ENCODE measurements around the gene B4GALT1.

The B4GALT1 gene

GRCh38 chr9:33139421-33140228 is 27.5 kb downstream of the B4GALT1 start:
- peak; percentile 87 for DNase-seq (ENCODE audit: low spot score)

GRCh38 chr9:33138768-33139167 is 28.4 kb downstream of the B4GALT1 start:
- DNase-seq (ENCODE audit: low spot score): no peak

GRCh38 chr9:33137781-33138264 is 29.3 kb downstream of the B4GALT1 start:
- no peak for DNase-seq (ENCODE audit: low spot score)

GRCh38 chr9:33136721-33137670 is 30.1 kb downstream of the B4GALT1 start:
- no peak for DNase-seq (ENCODE audit: low spot score)

GRCh38 chr9:33135470-33135958 is 31.6 kb downstream of the B4GALT1 start:
- DNase-seq (ENCODE audit: low spot score): no peak

- no peak for DNase-seq (ENCODE audit: low spot score)
These were observed 32.1 kb downstream of the B4GALT1 start for GRCh38 chr9:33135031-33135461.

- no peak for DNase-seq (ENCODE audit: low spot score)
These were observed 34.0 kb downstream of the B4GALT1 start for GRCh38 chr9:33133186-33133585.

- DNase-seq (ENCODE audit: low spot score): peak; percentile 67
These were observed 35.1 kb downstream of the B4GALT1 start for GRCh38 chr9:33131790-33132772.

- DNase-seq (ENCODE audit: low spot score): no peak
These were observed 36.0 kb downstream of the B4GALT1 start for GRCh38 chr9:33130961-33131789.

GRCh38 chr9:33129886-33130881 is 37.0 kb downstream of the B4GALT1 start:
- DNase-seq (ENCODE audit: low spot score): peak; percentile 73

GRCh38 chr9:33129251-33129885 is 37.8 kb downstream of the B4GALT1 start:
- DNase-seq (ENCODE audit: low spot score): no peak

GRCh38 chr9:33128570-33128969 is 38.6 kb downstream of the B4GALT1 start:
- DNase-seq (ENCODE audit: low spot score): no peak

GRCh38 chr9:33127881-33128280 is 39.3 kb downstream of the B4GALT1 start:
- DNase-seq (ENCODE audit: low spot score): no peak

GRCh38 chr9:33125871-33126823 is 41.0 kb downstream of the B4GALT1 start:
- DNase-seq (ENCODE audit: low spot score): peak; percentile 79

GRCh38 chr9:33125461-33125860 is 41.7 kb downstream of the B4GALT1 start:
- no peak for DNase-seq (ENCODE audit: low spot score)

- no peak for DNase-seq (ENCODE audit: low spot score)
These were observed 42.3 kb downstream of the B4GALT1 start for GRCh38 chr9:33124751-33125381.

- DNase-seq (ENCODE audit: low spot score): no peak
These were observed 43.1 kb downstream of the B4GALT1 start for GRCh38 chr9:33124046-33124445.
